BLaER1 (cell line): ENCODE measurements around the gene IRF2.

ENCODE experiments used
- H3K27ac ChIP-seq: shearing (Covaris generic); formaldehyde crosslinking; 2 replicates; pipeline ENCODE4 v1.8.1; 2022
- H3K27me3 ChIP-seq: shearing (Covaris generic); formaldehyde crosslinking; 2 replicates; pipeline ENCODE4 v1.8.1; 2022
- H3K36me3 ChIP-seq: shearing (Covaris generic); formaldehyde crosslinking; 2 replicates; pipeline ENCODE4 v1.8.1; 2022
- H3K4me1 ChIP-seq: shearing (Covaris generic); formaldehyde crosslinking; 2 replicates; pipeline ENCODE4 v1.8.1; 2022
- H3K4me2 ChIP-seq: shearing (Covaris generic); formaldehyde crosslinking; 2 replicates; pipeline ENCODE4 v1.8.1; 2022
- H3K4me3 ChIP-seq: shearing (Covaris generic); formaldehyde crosslinking; 2 replicates; pipeline ENCODE4 v1.8.1; 2022
- H3K9ac ChIP-seq: shearing (Covaris generic); formaldehyde crosslinking; 2 replicates; pipeline ENCODE4 v1.8.1; 2022
- H3K9me3 ChIP-seq: shearing (Covaris generic); formaldehyde crosslinking; 2 replicates; pipeline ENCODE4 v1.8.1; 2022
- H4K20me1 ChIP-seq: shearing (Covaris generic); formaldehyde crosslinking; 2 replicates; pipeline ENCODE4 v1.8.1; 2022
- Cebpa-rat ChIP-seq: shearing (Covaris generic); IDR thresholded peaks from 2 replicates; pipeline ENCODE4 v1.8.1; 2022

IRF2 gene

DNA sequence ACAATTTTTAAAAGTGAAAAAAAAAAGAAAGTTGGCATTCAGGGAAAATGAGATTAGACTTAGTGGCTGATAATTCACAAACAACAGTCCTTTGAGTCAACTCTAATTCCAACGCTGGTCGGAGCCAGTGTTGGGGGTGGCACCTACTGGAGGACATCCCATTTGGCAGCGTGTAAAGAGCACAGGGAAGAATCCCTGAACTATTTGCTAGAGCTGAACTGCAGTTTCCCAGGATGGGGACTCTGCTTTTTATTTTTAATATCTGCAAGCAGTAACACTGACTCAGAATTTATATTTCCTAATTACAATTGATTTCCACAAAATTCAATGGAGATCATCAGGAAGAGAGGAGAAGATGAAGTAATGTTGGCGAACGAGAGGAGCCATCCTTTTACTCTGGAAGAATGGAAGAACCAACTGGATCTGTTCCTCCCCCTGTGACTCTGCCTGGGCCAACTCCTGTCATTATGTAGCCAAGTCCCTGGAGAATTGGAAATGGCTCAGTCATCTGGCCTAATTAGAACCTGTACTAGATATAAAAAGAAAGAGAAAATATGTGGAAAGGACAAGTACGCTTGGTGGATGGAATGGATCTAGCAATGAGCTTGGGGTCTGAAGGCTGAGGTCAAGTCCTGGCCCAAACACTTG, 76.7 kb downstream of the IRF2 start:
- Histone ChIP-seq H4K20me1 (no peaks in the 10 kb centered on the region), H3K36me3 (peaks cover 53% of the 10 kb centered on the region), H3K27ac (peak overlapping the region; percentile 96), H3K9me3 (no peaks in the 10 kb centered on the region), H3K27me3 (no peaks in the 10 kb centered on the region), H3K4me2 (peak overlapping the region; percentile 89), H3K4me3 (no peak overlapping the region), H3K9ac (0 out of 2 replicates have a peak overlapping the region, but pooled peaks have one; percentile 84), H3K4me1 (peaks cover 57% of the 10 kb centered on the region)
- no peak for TF ChIP-seq Cebpa-rat

DNA sequence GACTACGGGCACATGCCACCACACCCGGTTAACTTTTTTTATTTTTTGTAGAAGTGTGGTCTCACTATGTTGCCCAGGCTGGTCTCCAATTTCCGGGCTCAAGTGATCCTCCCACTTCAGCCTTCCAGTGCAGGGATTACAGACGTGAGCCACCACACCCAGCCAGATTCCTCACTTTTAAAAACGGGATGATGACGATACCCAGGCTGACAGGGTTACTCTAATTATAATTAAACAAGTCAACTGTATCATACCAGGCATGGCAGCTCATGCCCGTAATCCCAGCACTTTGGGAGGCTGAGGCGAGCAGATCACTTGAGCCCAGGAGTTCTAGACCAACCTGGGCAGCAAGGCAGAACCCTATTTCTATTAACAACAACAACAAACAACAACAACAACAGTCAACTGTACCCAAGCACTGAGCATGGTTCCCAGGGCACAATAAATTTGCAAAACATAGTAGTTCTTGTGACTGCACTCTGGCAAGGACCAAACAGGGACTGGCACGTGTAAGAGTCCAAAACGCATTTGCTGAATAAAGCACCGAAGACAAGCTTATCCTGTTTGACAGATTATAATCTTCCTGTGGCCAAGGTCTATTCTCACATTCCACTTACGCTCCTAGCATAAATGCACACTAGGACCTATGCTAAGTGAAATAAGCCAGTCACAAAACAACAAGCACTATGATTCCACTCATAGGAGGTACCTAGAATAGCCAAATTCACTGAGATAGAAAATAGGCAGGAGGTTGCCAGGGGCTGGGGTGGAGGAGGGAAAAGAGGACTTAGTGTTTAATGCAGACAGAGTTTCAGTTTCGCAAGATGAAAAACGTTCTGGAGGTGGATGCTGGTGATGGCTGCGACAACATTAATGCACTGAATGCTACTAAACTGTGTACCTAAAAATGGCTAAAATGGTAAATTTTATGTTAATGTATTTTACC, 77.5 kb downstream of the IRF2 start:
- Histone ChIP-seq H3K27me3 (no peaks in the 10 kb centered on the region), H3K4me1 (peaks cover 65% of the 10 kb centered on the region), H3K27ac (peak overlapping the region; percentile 96), H3K36me3 (peaks cover 46% of the 10 kb centered on the region), H4K20me1 (no peaks in the 10 kb centered on the region), H3K4me3 (peak overlapping the region; percentile 44), H3K9me3 (no peaks in the 10 kb centered on the region), H3K4me2 (peak overlapping the region; percentile 89), H3K9ac (peak overlapping the region; percentile 84)
- 0 out of 2 replicates have a peak, but pooled peaks have one; percentile 33 for TF ChIP-seq Cebpa-rat

DNA sequence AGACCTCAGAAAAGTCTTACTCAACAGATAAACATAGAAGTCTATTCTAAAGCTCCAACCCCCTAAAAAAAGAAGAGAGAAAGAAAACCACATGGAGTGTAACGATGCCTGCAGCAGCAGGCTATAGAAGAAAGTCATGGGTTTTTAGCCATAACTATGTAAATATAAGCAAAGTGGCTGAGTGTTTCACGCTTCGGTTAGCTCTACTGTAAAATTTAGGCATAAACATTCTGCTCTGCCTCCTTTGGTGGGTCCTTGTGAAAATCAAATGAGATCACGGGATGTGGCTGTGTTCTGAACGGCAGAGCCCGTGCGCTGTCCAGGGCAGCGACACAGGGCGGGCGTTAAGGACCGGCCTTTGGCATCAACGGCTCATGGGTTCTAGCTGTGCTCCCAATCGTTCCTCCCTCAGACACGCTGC, 78.4 kb downstream of the IRF2 start:
- Histone ChIP-seq H3K27me3 (no peaks in the 10 kb centered on the region), H3K36me3 (peaks cover 46% of the 10 kb centered on the region), H3K4me1 (peaks cover 74% of the 10 kb centered on the region), H3K4me2 (peak overlapping the region; percentile 89), H3K9me3 (0 out of 2 replicates have a peak, but pooled peaks cover 3% of the 10 kb centered on the region), H3K9ac (peak overlapping the region; percentile 84), H3K4me3 (peak overlapping the region; percentile 44), H4K20me1 (no peaks in the 10 kb centered on the region), H3K27ac (peak overlapping the region; percentile 96)
- TF ChIP-seq Cebpa-rat = no peak

DNA sequence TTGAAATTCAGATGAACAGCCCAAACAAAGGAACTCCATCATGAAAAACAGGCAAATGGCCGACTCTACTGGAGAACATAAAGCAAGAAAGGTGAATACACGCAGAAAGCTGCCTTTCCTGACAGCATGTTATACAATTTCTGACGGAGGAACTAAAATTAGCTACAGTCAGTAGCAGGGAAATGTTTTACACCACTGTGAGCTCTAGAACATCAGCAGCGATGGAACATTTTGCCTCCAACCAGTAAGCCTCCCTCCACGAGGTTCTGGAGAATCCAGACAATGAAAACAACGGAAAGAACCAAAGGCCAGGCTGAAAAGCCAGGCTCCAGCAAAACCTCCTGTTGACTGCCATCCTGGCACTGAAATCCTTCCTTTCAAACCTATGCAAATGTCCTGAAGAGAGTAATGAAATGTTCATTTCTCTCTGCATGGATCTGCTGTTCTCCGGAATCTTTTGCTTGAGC, 78.9 kb downstream of the IRF2 start:
- Histone ChIP-seq H3K36me3 (peaks cover 46% of the 10 kb centered on the region), H3K4me2 (peak overlapping the region; percentile 89), H3K9ac (peak overlapping the region; percentile 84), H3K9me3 (0 out of 2 replicates have a peak, but pooled peaks cover 6% of the 10 kb centered on the region), H3K27me3 (no peaks in the 10 kb centered on the region), H4K20me1 (no peaks in the 10 kb centered on the region), H3K27ac (peak overlapping the region; percentile 96), H3K4me1 (peaks cover 79% of the 10 kb centered on the region), H3K4me3 (peak overlapping the region; percentile 44)
- TF ChIP-seq Cebpa-rat = no peak

DNA sequence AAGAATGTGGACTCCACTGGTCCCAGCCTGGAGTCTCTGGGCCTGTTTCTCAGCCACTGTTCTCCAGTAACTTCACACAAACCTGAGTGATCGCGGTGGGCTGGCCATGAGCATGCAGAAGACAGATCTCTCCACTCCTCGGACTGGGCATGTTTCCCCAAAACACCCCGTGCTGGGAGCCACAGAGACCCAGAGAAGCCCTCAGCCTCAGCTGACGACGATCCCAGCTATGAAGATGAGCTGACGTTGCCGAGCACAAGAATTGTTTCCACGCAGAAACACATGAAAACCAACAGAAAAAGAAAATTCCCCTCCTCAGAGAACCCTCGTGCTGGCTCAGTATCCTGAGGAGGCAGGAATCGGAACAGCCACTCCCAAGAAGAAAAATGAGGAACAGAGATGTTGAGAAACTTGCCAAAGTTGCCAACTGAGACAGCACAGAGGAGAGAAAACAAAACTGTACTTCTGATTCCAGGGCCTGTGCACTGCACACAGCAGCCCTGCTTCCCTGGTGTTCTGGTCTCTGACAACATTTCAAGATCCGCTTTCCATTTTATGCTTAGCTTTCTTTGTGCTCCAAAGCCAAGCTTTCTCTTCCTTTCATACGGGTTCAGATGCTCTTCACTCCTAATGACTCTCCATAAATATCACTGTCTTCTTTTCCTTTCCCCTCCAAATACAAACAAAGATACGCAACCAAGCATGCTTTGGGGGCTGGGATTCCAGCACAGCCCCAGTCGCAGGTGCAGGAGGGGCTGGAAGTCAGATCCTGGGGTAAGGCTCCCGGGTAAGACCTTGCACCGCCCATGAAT, 81.4 kb downstream of the IRF2 start:
- 0 out of 2 replicates have a peak, but pooled peaks cover 6% of the 10 kb centered on the region for H3K9me3 ChIP-seq
- H3K4me2 ChIP-seq = peak overlapping the region; percentile 89
- no peaks in the 10 kb centered on the region for H4K20me1 ChIP-seq
- H3K4me1 ChIP-seq = peaks cover 99% of the 10 kb centered on the region
- H3K9ac ChIP-seq = peak overlapping the region; percentile 84
- H3K27me3 ChIP-seq = no peaks in the 10 kb centered on the region
- TF ChIP-seq Cebpa-rat = no peak
- peak overlapping the region; percentile 2; the same call in 1 of the 2 replicates for H3K4me3 ChIP-seq
- peaks cover 45% of the 10 kb centered on the region for H3K36me3 ChIP-seq
- H3K27ac ChIP-seq = peak overlapping the region; percentile 96

DNA sequence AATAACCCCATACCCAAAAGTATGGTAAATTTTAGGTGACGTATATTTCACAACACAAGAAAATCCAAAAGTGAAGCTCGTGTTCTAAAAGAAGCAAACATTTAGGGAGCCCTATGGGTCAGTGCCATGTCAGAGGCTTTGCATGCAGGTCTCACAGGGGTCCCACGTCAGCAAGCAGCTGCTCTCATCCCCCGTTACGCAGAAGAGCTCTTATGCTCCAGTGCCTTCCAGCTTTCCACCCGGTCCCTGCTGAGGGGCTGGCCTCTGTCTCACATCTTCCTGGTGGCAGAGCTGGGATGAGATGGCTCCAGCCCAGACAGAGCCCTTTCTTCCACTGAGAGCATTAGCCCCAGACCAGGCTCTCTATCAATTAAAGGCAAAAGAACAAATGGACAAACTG, 82.0 kb downstream of the IRF2 start:
- no peak for TF ChIP-seq Cebpa-rat
- Histone ChIP-seq H4K20me1 (no peaks in the 10 kb centered on the region), H3K27ac (peak overlapping the region; percentile 96), H3K27me3 (no peaks in the 10 kb centered on the region), H3K4me1 (peaks cover 99% of the 10 kb centered on the region), H3K9ac (peak overlapping the region; percentile 84), H3K9me3 (0 out of 2 replicates have a peak, but pooled peaks cover 6% of the 10 kb centered on the region), H3K4me2 (peak overlapping the region; percentile 89), H3K36me3 (peaks cover 39% of the 10 kb centered on the region), H3K4me3 (peak overlapping the region; percentile 2; the same call in 1 of the 2 replicates)

DNA sequence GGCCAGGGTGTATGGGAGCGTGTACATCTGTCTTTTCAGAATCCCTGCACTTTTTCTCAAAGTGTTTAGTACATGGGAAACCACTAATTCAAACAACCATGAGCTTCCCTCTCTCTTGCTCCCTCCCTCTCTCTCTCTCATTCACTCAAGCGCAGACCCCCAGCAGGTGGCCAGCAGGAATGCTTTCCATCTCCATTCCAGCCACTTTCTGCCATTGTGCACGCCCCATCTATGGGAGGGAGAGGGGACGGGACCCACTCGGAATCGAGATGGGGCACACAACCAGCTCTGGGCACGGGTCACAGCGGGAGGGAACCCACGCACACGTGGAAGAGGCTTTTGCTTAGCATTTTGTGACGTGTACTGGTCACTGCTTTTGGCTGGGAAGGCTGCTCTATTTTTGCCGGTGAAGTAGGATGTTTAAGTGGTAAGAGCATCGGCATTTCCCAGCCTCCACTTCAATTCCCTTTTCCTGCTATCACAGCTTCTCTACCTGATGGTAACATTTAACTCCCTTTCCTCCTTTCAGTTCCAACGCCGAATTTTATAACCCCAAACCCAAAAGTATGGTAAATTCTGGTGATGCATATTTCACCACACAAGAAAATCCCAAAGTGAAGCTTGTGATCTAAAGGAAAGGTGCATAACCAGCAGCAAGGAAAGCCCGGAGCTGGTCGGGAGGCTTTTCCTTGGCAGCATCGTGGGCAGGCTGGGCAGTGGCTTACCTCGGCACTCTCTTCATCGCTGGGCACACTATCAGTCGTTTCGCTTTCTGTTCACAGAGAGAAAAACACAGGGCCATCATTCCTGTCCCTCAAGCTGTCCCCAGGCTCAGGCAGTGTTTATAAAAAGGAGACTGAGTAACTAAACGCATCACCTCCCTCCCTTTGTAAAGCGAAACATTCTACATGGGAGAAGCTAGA, 84.1 kb downstream of the IRF2 start:
- no peak overlapping the region for H3K4me3 ChIP-seq
- H3K4me2 ChIP-seq = peak overlapping the region; percentile 89
- H3K27ac ChIP-seq = peak overlapping the region; percentile 96
- peaks cover 99% of the 10 kb centered on the region for H3K4me1 ChIP-seq
- H3K27me3 ChIP-seq = no peaks in the 10 kb centered on the region
- no peak for TF ChIP-seq Cebpa-rat
- 0 out of 2 replicates have a peak, but pooled peaks cover 6% of the 10 kb centered on the region for H3K9me3 ChIP-seq
- peak overlapping the region; percentile 84; the same call in 1 of the 2 replicates for H3K9ac ChIP-seq
- no peaks in the 10 kb centered on the region for H4K20me1 ChIP-seq
- peaks cover 39% of the 10 kb centered on the region for H3K36me3 ChIP-seq

DNA sequence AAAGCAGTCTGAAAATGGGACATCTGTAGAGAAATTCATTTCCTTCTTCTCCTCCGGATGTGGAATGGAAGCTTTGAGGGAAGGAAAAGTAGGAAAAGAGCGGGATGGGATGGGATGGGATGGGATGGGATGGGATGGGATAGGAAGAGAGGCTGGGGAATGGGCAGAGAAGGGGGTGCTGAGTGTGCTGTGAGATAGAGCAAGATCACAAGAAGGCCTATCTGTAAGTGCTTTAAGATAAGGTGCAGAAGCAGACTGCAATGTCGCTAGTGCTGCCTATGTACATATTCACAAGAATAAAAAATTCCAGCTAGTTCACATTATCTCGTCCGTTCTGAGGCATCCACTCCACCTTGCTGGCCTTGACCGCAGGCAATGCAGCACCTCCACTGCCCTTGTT, 86.2 kb downstream of the IRF2 start:
- 0 out of 2 replicates have a peak, but pooled peaks cover 6% of the 10 kb centered on the region for H3K9me3 ChIP-seq
- H3K27ac ChIP-seq = peak overlapping the region; percentile 96
- H3K27me3 ChIP-seq = no peaks in the 10 kb centered on the region
- H3K4me3 ChIP-seq = no peak overlapping the region
- no peaks in the 10 kb centered on the region for H4K20me1 ChIP-seq
- H3K4me2 ChIP-seq = peak overlapping the region; percentile 89
- H3K9ac ChIP-seq = peak overlapping the region; percentile 43; the same call in 1 of the 2 replicates
- H3K36me3 ChIP-seq = peaks cover 39% of the 10 kb centered on the region
- no peak for TF ChIP-seq Cebpa-rat
- H3K4me1 ChIP-seq = peaks cover 98% of the 10 kb centered on the region
